GM21423 (cell line): ENCODE data around the gene DENND1A.
"Not testable (repeated sequence)": the region's sequence is repeated elsewhere in the genome, so short reads cannot be mapped to it uniquely, and the experiment has no call there.

Source experiments
- ATAC-seq: cut with Tn5 transposase; IDR thresholded peaks from one replicate; pipeline ENCODE4 v1.9.1; 2021; ENCODE audit warnings: mild to moderate bottlenecking, moderate library complexity; ENCODE audit not compliant: unreplicated experiment

The DENND1A gene

GRCh38 chr9:123335193-123335985, 594.5 kb downstream of the DENND1A start:
- no peak for ATAC-seq

GRCh38 chr9:123334639-123335038, 595.3 kb downstream of the DENND1A start:
- ATAC-seq: no peak

- ATAC-seq: not testable (repeated sequence)
Measured at GRCh38 chr9:123333058-123333669, 596.8 kb downstream of the DENND1A start.

- ATAC-seq: no peak
Measured at GRCh38 chr9:123331346-123332060, 598.4 kb downstream of the DENND1A start.
